Activated CD4-positive, alpha-beta T cell treated with anti-CD3 and anti-CD28 coated beads for 36 hours (primary cell): ENCODE data around the gene ODAD3. TPM values are rescaled to one million over a fixed set of nuclear protein-coding genes. Genes with fewer than 3 reads are reported as not detected.
A peak's percentile ranks its signal among the peaks of the same experiment; 100 is the strongest.

ENCODE experiments used
- ATAC-seq: fragments of 200-7000 bp; cut with Tn5 transposase; one replicate; pipeline ENCODE4 v1.10.0; 2021; ENCODE audit warnings: mild to moderate bottlenecking, moderate library complexity
- CTCF ChIA-PET: fragments of 350-600 bp; sonication (Branson Sonifier 250); formaldehyde crosslinking; loops from one replicate; lab custom pipeline; 2021; ENCODE audit warnings: antibody characterized with exemption; lab: Charles Lee
- POLR2A ChIA-PET: fragments of 350-600 bp; sonication (Branson Sonifier 250); formaldehyde crosslinking; loops from one replicate; lab custom pipeline; 2021; ENCODE audit warnings: antibody characterized with exemption, inconsistent platforms; lab: Charles Lee
- DNase-seq: peaks from one replicate; pipeline ENCODE4 v3.0.0-alpha.2; 2020
- H3K27ac Mint-ChIP-seq: one replicate; pipeline ENCODE4 v1.8.0; 2021; ENCODE audit warnings: mixed read lengths
- H3K27me3 Mint-ChIP-seq: one replicate; pipeline ENCODE4 v1.8.0; 2021; ENCODE audit warnings: mixed read lengths
- H3K36me3 Mint-ChIP-seq: one replicate; pipeline ENCODE4 v1.8.0; 2021; ENCODE audit warnings: low read depth, mixed read lengths
- H3K4me1 Mint-ChIP-seq: one replicate; pipeline ENCODE4 v1.8.0; 2021; ENCODE audit warnings: mixed read lengths
- H3K4me3 Mint-ChIP-seq: one replicate; pipeline ENCODE4 v1.8.0; 2021; ENCODE audit warnings: mild to moderate bottlenecking, moderate library complexity, mixed read lengths
- H3K9me3 Mint-ChIP-seq: one replicate; pipeline ENCODE4 v1.8.0; 2021; ENCODE audit warnings: low read depth, mixed read lengths
- intact Hi-C, 2 experiments: fragments of 100-400 bp; cut with DNase I in 1 of 2; cut with micrococcal nuclease in 1 of 2; formaldehyde crosslinking; loops; one replicate each; pipeline versions ENCODE4 v1.14.2 to v1.15.1; 2022 to 2024; cut with DNase I, micrococcal nuclease
- total RNA-seq, 2 experiments: library from RNA; stranded (reverse); gene quantifications; one replicate each; pipeline ENCODE4 v1.2.3, GENCODE V29; 2021

The ODAD3 gene
- total RNA-seq, 2 experiments from 2014 or later = 0.16 to 0.25 TPM

DNA sequence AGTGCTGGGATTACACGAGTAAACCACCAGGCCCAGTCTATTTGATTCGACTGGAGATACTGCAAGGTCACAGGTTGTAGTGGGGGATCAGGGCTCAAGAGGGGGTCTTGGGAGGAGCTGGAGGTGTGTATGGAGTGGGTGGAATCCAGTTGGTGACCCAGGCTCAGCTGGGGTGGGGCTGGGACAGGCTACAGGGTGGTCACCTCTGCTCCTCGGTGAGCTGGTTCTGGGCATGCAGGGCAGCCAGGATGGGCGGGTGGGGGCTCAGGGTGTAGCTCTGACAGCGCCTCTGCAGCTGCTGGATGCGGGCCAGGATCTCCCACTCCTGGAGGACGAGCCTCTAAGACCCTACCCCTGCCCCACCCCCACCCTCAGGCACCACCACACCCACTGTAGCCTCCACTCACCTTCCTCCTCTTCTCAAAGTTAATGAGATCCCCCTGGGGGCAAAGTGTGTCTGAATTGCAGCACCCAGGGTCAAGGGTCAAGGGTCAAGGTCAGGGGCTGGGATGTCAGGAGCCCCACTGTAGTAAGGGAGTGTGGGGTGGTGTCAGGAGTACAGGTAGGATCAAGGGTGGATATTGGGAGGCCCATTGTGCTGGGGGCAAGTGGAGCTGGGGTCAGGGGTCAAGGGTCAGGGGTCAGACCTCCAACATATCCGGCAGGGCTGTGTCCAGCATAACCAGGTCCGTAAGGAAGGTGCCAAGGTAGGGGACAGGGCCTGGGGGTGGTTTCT lies 32.9 kb downstream of the ODAD3 start:
- H3K36me3 Mint-ChIP-seq = no peaks in the 10 kb centered on the region

DNA sequence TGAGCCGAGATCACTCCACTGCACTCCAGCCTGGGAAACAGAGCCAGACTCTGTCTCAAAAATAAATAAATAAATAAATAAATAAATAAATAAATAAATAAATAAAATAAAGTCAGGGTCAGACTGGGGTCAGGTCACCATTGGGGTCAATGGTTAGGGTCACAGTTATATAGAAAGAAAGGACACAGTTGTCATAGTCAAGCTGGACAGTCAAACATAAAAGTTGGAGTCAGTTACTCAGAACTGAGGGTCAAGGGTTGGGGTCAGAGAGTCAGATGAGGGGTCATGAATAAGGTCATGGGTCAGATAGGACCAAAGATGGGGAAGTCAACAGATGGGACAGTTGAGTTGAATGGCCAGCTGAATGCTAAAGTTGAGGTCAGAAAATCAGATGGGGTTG lies 34.1 kb downstream of the ODAD3 start:
- DNase-seq (no peak), ATAC-seq (no peak)
- no peak overlapping the region for H3K27ac Mint-ChIP-seq
- H3K4me1 Mint-ChIP-seq = no peaks in the 10 kb centered on the region
- no peaks in the 10 kb centered on the region for H3K9me3 Mint-ChIP-seq
- ChIA-PET POLR2A (no interaction called here), CTCF (no interaction called here)
- no peak overlapping the region for H3K4me3 Mint-ChIP-seq
- H3K27me3 Mint-ChIP-seq = peaks cover 4% of the 10 kb centered on the region
- intact Hi-C loops = no loop called here
- no peaks in the 10 kb centered on the region for H3K36me3 Mint-ChIP-seq

More for the DNA sequence above, 32.9 kb downstream of the ODAD3 start:
- no peak for ATAC-seq
- ChIA-PET CTCF (interaction anchor here (0.6 kb wide), 1 partner anchor 14 kb away, joined by 3 read pairs; no protein-coding TSS in a partner anchor), POLR2A (no interaction called here)
- Mint-ChIP-seq H3K27ac (no peak overlapping the region), H3K4me3 (no peak overlapping the region), H3K9me3 (no peaks in the 10 kb centered on the region), H3K27me3 (peaks cover 3% of the 10 kb centered on the region), H3K4me1 (peaks cover 4% of the 10 kb centered on the region)
- intact Hi-C loops = no loop called here
- no peak for DNase-seq

DNA sequence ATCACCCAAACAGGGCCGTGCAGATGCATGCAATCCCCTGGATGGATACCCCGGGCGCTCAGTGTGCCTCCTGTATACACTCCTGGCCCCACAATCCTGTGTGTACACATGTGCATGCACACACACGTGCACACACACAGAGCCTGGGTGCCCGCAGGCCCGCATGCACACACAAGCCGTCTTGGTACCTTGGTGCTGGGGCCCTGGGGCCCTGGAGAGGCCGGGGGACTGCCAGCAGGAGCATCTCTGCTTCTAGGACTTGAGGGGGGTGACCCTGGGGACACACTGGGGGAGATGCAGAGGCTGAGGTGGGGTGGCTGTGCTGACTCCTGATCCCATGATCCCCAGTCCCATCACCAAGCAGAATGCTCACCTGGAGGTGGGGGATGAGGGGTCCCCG lies 35.3 kb downstream of the ODAD3 start:
- no peak for ATAC-seq
- Mint-ChIP-seq H3K9me3 (no peaks in the 10 kb centered on the region), H3K4me3 (no peak overlapping the region), H3K27ac (no peak overlapping the region), H3K27me3 (peaks cover 7% of the 10 kb centered on the region), H3K4me1 (no peaks in the 10 kb centered on the region), H3K36me3 (no peaks in the 10 kb centered on the region)
- no peak for DNase-seq
- ChIA-PET POLR2A (no interaction called here), CTCF (interaction anchor here (0.5 to 0.6 kb wide), 2 partner anchors 34 to 39 kb away, joined by 3 to 4 read pairs; no protein-coding TSS in a partner anchor)
- intact Hi-C loops = no loop called here

DNA sequence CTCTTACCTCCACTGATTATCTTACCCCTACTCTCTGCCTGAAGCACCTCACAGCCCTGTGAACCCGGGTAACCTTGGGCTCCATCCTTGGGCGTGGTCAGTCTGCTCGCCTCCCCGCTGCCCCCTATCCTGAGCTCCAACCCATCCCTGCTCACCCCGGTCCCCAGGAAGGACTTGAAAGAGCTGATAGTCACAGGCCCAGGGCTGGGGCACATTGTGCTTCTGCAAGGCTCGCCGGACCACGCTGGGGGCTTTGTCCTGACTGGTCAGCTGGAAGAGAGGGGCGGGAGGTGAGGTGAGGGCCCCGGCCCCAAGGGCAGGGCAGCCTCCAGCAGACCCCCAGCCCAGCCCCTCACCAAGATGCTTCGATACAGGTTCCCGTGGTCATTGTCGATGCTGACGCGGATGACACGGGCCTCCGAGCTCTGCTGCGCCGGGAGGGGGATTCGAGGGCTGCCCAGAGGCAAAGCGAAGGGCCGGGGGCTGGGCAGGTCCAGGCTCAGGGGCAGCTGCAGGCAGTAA lies 37.8 kb downstream of the ODAD3 start:
- H3K4me1 Mint-ChIP-seq = no peaks in the 10 kb centered on the region
- ChIA-PET POLR2A (no interaction called here), CTCF (interaction anchor here (3.1 kb wide), 1 partner anchor 15 kb away, joined by 15 read pairs; no protein-coding TSS in a partner anchor)
- no peak overlapping the region for H3K4me3 Mint-ChIP-seq
- H3K36me3 Mint-ChIP-seq = no peaks in the 10 kb centered on the region
- ATAC-seq (no peak), DNase-seq (no peak)
- no peaks in the 10 kb centered on the region for H3K9me3 Mint-ChIP-seq
- intact Hi-C loops = no loop called here
- no peak overlapping the region for H3K27ac Mint-ChIP-seq
- H3K27me3 Mint-ChIP-seq = peaks cover 7% of the 10 kb centered on the region

DNA sequence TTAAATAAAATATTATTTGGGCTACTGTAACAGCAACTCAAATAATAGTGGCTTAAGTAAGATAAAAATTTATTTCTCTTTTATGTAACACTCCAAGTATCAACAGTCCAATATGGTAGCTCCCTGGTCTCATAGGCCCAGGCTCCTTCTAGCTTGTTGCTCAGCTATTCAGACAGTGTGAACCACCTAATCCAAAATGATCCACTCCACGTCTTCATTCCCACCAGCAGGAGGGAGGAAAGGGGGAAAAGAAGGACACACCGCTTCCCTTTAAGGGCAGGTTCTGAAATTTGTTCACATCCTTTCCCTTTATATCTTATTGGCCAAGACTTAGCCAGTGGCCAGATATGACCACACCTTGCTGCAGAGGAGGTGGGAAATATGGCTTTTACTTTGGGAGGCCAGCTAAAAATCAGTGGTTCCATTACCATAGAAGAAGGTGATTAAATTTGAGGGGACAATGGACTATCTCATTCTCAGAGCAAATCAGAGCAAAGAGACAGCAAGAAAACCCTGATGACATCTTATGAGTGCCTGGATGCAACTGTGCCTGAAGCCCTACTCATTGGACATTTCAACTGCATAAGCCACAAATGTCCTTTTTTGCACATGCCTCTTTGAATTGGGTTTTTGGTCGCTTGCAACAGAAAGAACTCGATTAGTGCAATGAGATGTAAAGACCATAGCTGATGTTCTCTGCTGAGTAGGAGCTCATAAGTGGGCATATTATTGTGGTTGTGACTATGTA lies 43.8 kb downstream of the ODAD3 start:
- Mint-ChIP-seq H3K9me3 (no peaks in the 10 kb centered on the region), H3K4me3 (no peak overlapping the region), H3K27me3 (peaks cover 3% of the 10 kb centered on the region), H3K27ac (no peak overlapping the region), H3K36me3 (no peaks in the 10 kb centered on the region), H3K4me1 (peaks cover 4% of the 10 kb centered on the region)
- ATAC-seq (no peak), DNase-seq (no peak)
- POLR2A ChIA-PET = interaction anchor here (0.6 kb wide), 1 partner anchor 677 kb away, joined by 5 read pairs; no protein-coding TSS in a partner anchor
- intact Hi-C loops = no loop called here
- CTCF ChIA-PET = interaction anchor here (0.5 to 2.2 kb wide), 4 partner anchors 10 to 52 kb away, joined by 4 to 9 read pairs (median 4); partner anchors contain the start of gene SWSAP1

DNA sequence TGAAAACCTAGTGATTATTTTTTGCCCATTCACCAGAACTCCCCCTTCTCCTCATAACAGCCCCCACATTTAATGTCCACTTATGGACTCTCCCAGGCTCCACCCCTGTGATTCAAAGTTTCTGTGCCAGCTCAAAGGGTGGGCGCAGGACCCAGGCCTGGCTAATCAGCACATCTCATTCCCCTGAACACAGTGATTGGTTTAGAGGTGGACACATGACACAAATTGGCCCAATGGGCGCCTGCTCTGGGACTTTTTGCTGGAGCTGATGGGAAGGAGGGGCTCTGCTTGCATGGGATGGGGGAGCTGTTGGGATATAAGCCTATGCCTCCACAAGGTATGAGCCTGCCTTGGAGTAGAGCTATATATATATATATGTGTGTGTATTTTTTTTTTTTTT lies 44.6 kb downstream of the ODAD3 start:
- Mint-ChIP-seq H3K36me3 (no peaks in the 10 kb centered on the region), H3K9me3 (no peaks in the 10 kb centered on the region), H3K27me3 (peaks cover 3% of the 10 kb centered on the region), H3K27ac (no peak overlapping the region), H3K4me3 (no peak overlapping the region), H3K4me1 (peaks cover 4% of the 10 kb centered on the region)
- CTCF ChIA-PET = interaction anchor here (0.5 to 2.2 kb wide), 3 partner anchors 9 to 53 kb away, joined by 4 to 9 read pairs (median 4); partner anchors contain the start of gene SWSAP1
- DNase-seq = no peak
- no peak for ATAC-seq
- POLR2A ChIA-PET = no interaction called here
- intact Hi-C loops = no loop called here

DNA sequence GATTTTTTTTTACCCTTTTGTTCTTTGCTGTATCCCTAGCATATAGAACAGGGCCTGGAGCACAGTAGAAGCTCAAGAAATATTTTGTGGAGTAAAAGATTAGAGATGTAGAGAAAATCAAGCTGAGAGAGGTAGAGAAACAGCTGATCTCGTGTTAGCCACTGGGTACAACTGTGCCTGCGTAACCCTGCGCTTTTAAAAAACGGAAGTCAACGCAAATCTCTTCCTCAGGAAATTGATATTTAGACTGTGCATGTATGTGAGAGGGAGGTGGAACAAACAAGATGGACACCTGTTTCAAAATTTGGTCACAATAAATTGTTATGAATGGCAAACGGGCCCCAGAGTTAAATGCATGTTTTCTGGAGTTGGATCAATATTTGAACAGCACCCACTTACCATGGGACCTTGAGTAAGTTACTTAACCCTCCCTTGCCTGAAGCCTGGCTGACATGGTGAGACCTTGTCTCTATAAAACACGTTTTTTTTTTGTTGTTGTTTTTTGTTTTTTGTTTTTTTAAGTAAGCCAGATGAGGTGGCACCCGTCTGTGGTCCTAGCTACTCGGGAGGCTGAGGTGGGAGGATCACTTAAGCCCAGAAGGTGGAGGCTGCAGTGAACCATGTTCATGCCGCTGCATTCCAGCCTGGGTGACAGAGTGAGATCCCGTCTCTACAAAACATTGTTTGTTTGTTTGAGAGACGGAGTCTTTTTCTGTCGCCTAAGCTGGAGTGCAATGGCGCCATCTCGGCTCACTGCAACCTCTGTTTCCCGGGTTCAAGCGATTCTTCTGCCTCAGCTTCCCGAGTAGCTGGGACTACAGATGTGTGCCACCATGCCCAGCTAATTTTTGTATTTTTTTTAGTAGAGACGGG lies 47.5 kb downstream of the ODAD3 start:
- Mint-ChIP-seq H3K4me1 (peaks cover 11% of the 10 kb centered on the region), H3K4me3 (no peak overlapping the region), H3K9me3 (no peaks in the 10 kb centered on the region), H3K27ac (no peak overlapping the region), H3K36me3 (no peaks in the 10 kb centered on the region), H3K27me3 (peaks cover 10% of the 10 kb centered on the region)
- intact Hi-C loops = no loop called here
- peak; percentile 13 for ATAC-seq
- DNase-seq = no peak
- CTCF ChIA-PET = interaction anchor here (0.6 to 0.7 kb wide), 2 partner anchors 15 to 355 kb away, joined by 3 read pairs; no protein-coding TSS in a partner anchor
- POLR2A ChIA-PET = no interaction called here

DNA sequence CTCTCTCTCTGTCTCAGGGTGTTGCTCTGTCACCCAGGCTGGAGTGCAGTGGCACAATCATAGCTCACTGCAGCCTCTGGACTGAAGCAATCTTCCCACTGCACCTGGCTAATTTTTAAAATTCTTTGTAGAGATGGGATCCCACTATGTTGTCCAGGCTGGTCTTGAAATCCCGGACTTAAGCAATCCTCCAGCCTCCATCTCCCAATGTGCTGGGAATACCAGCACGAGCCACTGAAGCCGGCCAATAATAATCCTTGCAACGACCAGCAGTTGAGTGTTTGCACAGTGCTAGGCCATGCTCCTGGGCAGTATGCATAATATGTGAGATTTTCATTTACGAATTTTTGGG lies 50.2 kb downstream of the ODAD3 start:
- no peak overlapping the region for H3K4me3 Mint-ChIP-seq
- CTCF ChIA-PET = no interaction called here
- peaks cover 2% of the 10 kb centered on the region for H3K36me3 Mint-ChIP-seq
- ATAC-seq (no peak), DNase-seq (no peak)
- no peaks in the 10 kb centered on the region for H3K9me3 Mint-ChIP-seq
- H3K27me3 Mint-ChIP-seq = peaks cover 14% of the 10 kb centered on the region
- peaks cover 26% of the 10 kb centered on the region for H3K4me1 Mint-ChIP-seq
- POLR2A ChIA-PET = no interaction called here
- intact Hi-C loops = loop anchor here (5.0 kb wide), 2 partner anchors 38 to 253 kb away; no protein-coding TSS in a partner anchor
- H3K27ac Mint-ChIP-seq = no peak overlapping the region

DNA sequence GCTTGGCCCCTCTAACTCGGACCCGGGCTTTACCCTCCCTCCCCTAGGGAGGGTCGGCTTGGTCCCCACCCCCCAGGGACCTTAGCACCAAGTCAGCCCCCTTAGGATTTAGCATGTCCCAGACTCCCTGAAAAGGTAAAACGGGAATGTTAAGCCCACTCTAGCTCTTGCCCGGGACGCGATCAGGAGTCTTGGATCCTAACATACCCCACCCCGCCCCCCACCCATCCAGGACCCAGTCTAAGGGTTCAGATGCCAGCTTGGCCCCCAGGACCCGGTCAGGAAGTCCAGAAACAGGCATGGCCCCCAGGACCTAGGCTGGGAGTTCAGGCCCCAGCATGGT lies 51.2 kb downstream of the ODAD3 start:
- peaks cover 2% of the 10 kb centered on the region for H3K36me3 Mint-ChIP-seq
- no peak for DNase-seq
- CTCF ChIA-PET = interaction anchor here (0.6 to 4.5 kb wide), 15 partner anchors 9 to 186 kb away, joined by 3 to 24 read pairs (median 4); partner anchors contain the start of genes CCDC159, ELOF1, SWSAP1 and TMEM205
- intact Hi-C loops = loop anchor here (5.0 kb wide), 2 partner anchors 39 to 254 kb away; no protein-coding TSS in a partner anchor
- H3K27ac Mint-ChIP-seq = no peak overlapping the region
- H3K4me1 Mint-ChIP-seq = peaks cover 31% of the 10 kb centered on the region
- no peaks in the 10 kb centered on the region for H3K9me3 Mint-ChIP-seq
- peak overlapping the region; percentile 75 for H3K4me3 Mint-ChIP-seq
- POLR2A ChIA-PET = interaction anchor here (0.7 kb wide), 1 partner anchor 1769 kb away, joined by 3 read pairs; no protein-coding TSS in a partner anchor
- peaks cover 14% of the 10 kb centered on the region for H3K27me3 Mint-ChIP-seq
- ATAC-seq = no peak

DNA sequence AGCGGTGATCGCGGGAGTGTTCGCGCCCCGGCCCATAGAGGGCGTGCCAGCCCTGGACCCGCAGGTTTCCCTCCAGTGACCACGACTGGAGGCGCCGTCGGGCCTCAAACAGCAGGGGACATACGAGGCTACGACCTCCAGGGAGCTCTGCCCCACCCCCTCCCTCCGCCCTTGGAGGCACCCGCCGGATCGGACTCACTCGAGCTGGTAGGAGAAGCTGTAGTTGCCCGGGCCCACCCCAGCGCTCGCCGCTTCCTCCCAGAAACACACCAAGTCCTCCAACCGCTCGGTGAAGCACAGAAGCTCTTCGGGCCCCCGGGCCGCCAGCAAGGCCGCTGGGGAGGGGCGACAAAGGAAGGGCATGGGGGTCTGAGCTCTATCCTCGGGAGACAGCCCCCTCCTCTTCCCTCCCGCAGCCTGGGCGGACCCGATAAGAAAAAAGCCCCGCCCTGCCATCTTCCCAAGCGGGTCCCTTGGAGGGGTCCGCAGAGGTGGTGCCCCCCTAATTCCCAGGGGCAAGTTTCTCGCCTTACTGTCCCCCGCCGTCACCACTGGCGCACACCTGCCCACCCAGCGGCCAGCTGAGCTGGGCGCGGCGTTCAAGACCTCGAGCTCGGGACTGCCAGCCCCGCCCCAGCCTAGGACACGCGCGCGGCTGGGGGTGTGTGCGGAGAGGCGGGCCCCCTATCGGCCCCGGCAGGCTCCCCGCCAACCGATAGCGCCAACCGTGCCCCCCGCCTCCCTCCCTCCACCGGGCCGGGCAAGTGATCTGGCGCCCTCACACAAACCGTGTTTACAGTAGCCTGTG lies 51.8 kb downstream of the ODAD3 start:
- intact Hi-C loops = loop anchor here (5.0 kb wide), 2 partner anchors 39 to 254 kb away; no protein-coding TSS in a partner anchor

More for the DNA sequence above, 51.8 kb downstream of the ODAD3 start:
- Mint-ChIP-seq H3K4me3 (peak overlapping the region; percentile 75), H3K27me3 (peaks cover 14% of the 10 kb centered on the region), H3K4me1 (peaks cover 35% of the 10 kb centered on the region), H3K36me3 (peaks cover 2% of the 10 kb centered on the region), H3K9me3 (no peaks in the 10 kb centered on the region), H3K27ac (no peak overlapping the region)
- DNase-seq = peak; percentile 73
- ChIA-PET POLR2A (interaction anchor here (0.6 to 0.7 kb wide), 2 partner anchors 53 to 1768 kb away, joined by 3 to 5 read pairs; no protein-coding TSS in a partner anchor), CTCF (interaction anchor here (0.6 to 4.5 kb wide), 15 partner anchors 8 to 429 kb away, joined by 3 to 24 read pairs (median 4); partner anchors contain the start of genes CCDC159, ELOF1, SWSAP1 and TMEM205)
- ATAC-seq = no peak
